Measurements from ENCODE around the gene SPRING1. TPM values are rescaled to one million over a fixed set of nuclear protein-coding genes. Genes with fewer than 3 reads are reported as not detected.

SPRING1 gene
- total RNA-seq, 1 donor from 2014 or later = 77.0 TPM

DNA sequence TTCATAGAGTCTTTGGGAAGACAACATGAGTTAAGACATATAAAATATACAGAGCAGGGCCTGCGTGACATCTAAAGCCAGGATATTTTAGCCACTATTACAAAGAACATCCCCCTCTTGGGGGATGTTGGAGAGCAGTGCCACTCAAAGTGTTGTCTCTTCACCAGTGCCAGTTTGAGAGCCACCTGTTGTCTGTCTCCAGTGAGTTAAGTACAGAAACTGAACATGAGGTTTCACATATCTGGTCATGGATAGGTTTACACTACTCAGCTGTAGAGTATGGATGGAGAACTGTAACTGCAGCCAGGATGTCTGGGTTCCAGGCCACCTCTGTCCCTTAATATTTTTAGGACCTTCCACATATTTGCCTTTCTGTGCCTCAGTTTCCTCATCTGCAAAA, 39.4 kb upstream of the SPRING1 start:
- Histone ChIP-seq H3K4me3 (ENCODE audit: low read depth, low read length) (no peak overlapping the region), H3K36me3 (ENCODE audit: control insufficient read depth, insufficient read depth, low read length) (no peaks in the 10 kb centered on the region), H3K27me3 (ENCODE audit: control insufficient read depth, insufficient read depth, low read length) (no peaks in the 10 kb centered on the region)
- DNase-seq (ENCODE audit: low read depth) = no peak
- TF ChIP-seq, protein P1, sequence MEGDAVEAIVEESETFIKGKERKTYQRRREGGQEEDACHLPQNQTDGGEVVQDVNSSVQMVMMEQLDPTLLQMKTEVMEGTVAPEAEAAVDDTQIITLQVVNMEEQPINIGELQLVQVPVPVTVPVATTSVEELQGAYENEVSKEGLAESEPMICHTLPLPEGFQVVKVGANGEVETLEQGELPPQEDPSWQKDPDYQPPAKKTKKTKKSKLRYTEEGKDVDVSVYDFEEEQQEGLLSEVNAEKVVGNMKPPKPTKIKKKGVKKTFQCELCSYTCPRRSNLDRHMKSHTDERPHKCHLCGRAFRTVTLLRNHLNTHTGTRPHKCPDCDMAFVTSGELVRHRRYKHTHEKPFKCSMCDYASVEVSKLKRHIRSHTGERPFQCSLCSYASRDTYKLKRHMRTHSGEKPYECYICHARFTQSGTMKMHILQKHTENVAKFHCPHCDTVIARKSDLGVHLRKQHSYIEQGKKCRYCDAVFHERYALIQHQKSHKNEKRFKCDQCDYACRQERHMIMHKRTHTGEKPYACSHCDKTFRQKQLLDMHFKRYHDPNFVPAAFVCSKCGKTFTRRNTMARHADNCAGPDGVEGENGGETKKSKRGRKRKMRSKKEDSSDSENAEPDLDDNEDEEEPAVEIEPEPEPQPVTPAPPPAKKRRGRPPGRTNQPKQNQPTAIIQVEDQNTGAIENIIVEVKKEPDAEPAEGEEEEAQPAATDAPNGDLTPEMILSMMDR (IDR thresholded peaks at IDR 0.05; ENCODE audit: insufficient read depth, low read length, poor library complexity, severe bottlenecking) = no peak

DNA sequence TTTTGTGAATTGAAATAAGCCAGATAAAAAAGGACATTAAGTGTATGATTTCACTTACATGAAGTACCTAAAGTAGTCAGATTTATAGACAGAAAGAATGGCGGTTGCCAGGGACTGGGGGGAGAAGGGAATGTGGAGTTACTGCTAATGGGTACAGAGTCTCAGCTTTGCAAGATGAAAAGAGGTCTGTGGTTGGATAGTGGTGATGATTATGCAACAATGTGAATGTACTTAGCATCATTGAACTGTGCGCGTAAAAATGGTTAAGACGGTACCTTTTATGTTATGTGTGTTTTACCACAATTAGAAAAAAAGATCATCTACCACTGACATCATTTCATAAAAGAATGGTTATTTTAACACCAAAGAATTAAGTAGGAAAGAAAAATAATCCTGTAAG, 36.2 kb upstream of the SPRING1 start:
- Histone ChIP-seq H3K27me3 (ENCODE audit: control insufficient read depth, insufficient read depth, low read length) (no peaks in the 10 kb centered on the region), H3K4me3 (ENCODE audit: low read depth, low read length) (no peak overlapping the region), H3K36me3 (ENCODE audit: control insufficient read depth, insufficient read depth, low read length) (no peaks in the 10 kb centered on the region)
- DNase-seq (ENCODE audit: low read depth) = no peak
- TF ChIP-seq, protein P1 (IDR thresholded peaks at IDR 0.05; ENCODE audit: insufficient read depth, low read length, poor library complexity, severe bottlenecking) = no peak

DNA sequence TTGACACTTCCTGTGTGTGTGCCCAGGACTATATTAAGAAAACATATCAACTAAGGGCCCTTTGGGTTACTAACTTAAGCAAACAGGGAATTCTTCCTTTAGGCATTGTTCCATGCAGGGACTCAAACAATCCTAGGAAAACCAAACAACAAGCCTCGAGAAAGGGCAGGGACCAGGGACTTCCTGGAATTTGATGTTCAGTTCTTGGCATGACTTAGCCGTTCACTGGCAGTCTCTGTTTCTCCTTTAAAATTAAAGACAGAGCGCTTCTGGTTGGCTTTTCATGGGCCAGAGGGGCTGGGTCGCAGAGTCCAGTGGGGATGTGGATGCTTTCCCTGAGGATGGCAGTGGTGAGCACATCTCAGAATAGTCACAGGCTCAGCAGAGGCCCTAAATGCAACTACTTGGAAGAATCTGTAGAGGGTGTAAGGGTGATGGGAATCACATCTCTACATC, 35.4 kb upstream of the SPRING1 start:
- no peak overlapping the region for H3K4me3 ChIP-seq (ENCODE audit: low read depth, low read length)
- DNase-seq (ENCODE audit: low read depth) = no peak

DNA sequence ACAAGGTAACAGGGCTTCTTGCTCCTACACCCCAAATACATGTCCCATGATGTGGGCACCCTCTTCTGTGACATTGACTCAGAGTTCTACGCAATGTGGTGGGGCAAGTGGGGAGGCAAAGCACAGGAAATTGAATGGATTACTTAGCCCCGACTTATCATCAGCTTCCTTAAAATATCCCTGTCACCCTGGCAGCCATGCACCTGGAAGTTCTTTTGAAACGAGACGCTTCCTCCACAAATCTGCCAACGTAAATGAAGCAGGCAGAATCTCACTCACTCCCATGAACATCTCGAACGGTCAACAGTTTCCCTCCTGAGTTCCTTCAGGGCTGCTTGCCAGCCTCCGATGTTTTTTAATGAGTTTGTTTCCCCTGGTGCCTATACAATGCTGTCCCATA, 33.8 kb upstream of the SPRING1 start:
- H3K27me3 ChIP-seq (ENCODE audit: control insufficient read depth, insufficient read depth, low read length) = no peaks in the 10 kb centered on the region
- H3K4me3 ChIP-seq (ENCODE audit: low read depth, low read length) = no peak overlapping the region
- TF ChIP-seq, protein P1 (IDR thresholded peaks at IDR 0.05; ENCODE audit: insufficient read depth, low read length, poor library complexity, severe bottlenecking) = no peak
- no peak for DNase-seq (ENCODE audit: low read depth)
- no peaks in the 10 kb centered on the region for H3K36me3 ChIP-seq (ENCODE audit: control insufficient read depth, insufficient read depth, low read length)

More for the DNA sequence above, 35.4 kb upstream of the SPRING1 start:
- Histone ChIP-seq H3K27me3 (ENCODE audit: control insufficient read depth, insufficient read depth, low read length) (no peaks in the 10 kb centered on the region), H3K36me3 (ENCODE audit: control insufficient read depth, insufficient read depth, low read length) (no peaks in the 10 kb centered on the region)
- TF ChIP-seq, protein P1 (IDR thresholded peaks at IDR 0.05; ENCODE audit: insufficient read depth, low read length, poor library complexity, severe bottlenecking) = no peak

DNA sequence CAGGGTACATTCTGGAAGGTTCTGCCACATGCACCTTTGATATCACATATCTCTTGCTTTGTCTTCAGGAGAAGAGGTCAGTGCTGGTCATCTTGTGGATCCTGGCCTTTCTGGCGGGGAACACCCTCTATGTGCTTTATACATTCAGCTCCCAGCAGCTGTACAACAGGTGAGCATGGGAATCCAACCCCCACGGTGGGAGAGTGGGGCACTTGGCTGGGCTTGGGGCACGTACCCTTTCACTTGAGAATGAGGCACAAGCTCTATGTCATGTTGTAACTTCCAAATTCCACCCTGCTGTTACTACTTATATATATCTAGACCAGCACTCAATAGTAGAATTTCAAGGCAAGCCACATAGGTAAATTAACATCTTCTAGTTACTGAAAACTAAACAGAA, 28.9 kb upstream of the SPRING1 start:
- TF ChIP-seq, protein P1 (IDR thresholded peaks at IDR 0.05; ENCODE audit: insufficient read depth, low read length, poor library complexity, severe bottlenecking) = no peak

DNA sequence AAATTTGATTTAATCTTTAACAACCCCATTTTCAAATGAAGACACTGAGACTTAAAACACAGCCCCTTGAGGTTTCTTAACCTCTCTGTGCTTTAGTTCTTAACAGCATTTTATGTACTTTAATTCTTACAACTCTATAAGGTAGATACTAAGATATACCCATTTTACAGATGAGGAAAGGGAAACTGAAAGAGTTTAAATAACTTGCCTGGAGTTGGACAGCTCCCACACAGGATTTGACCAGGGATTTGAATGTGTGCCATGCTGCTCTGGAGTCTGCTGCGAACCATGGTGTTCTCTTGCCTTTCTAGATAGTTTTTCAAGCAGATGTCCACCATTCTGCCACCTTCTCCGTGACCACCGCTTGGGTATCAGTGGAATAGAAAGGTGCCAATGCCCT, 28.4 kb upstream of the SPRING1 start:
- H3K27me3 ChIP-seq (ENCODE audit: control insufficient read depth, insufficient read depth, low read length) = no peaks in the 10 kb centered on the region
- H3K4me3 ChIP-seq (ENCODE audit: low read depth, low read length) = no peak overlapping the region
- no peak for DNase-seq (ENCODE audit: low read depth)
- H3K36me3 ChIP-seq (ENCODE audit: control insufficient read depth, insufficient read depth, low read length) = no peaks in the 10 kb centered on the region
- TF ChIP-seq, protein P1 (IDR thresholded peaks at IDR 0.05; ENCODE audit: insufficient read depth, low read length, poor library complexity, severe bottlenecking) = no peak

More for the DNA sequence above, 28.9 kb upstream of the SPRING1 start:
- DNase-seq (ENCODE audit: low read depth) = no peak
- Histone ChIP-seq H3K27me3 (ENCODE audit: control insufficient read depth, insufficient read depth, low read length) (no peaks in the 10 kb centered on the region), H3K36me3 (ENCODE audit: control insufficient read depth, insufficient read depth, low read length) (no peaks in the 10 kb centered on the region), H3K4me3 (ENCODE audit: low read depth, low read length) (no peak overlapping the region)

Data from kidney epithelial cell (primary cell).